HG03103 (cell line): ENCODE data around the gene BID.
"Not testable (repeated sequence)": the region's sequence is repeated elsewhere in the genome, so short reads cannot be mapped to it uniquely, and the experiment has no call there.

ENCODE experiments used
- ATAC-seq: cut with Tn5 transposase; IDR thresholded peaks from one replicate; pipeline ENCODE4 v1.9.1; 2021; ENCODE audit warnings: low read depth; ENCODE audit not compliant: unreplicated experiment

Gene BID

DNA sequence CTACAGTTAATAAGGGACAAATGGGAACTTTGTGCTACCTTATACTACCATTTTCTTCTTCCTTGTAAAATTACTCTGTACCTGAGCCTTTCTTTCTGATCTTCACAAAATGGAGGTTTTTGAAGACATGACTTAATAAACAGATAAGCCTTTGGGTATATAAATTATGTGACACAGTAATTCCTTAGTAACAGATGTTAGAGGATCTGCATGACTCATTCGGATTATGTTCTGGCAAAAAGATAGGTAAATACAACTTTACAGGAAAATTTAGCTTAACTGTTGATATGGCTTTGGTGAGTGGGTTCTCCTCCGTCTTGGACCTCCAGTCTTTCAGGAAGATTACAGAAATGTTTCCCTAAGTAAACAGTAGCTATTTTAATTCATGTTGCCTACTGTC, 61.8 kb downstream of the BID start:
- ATAC-seq = no peak

DNA sequence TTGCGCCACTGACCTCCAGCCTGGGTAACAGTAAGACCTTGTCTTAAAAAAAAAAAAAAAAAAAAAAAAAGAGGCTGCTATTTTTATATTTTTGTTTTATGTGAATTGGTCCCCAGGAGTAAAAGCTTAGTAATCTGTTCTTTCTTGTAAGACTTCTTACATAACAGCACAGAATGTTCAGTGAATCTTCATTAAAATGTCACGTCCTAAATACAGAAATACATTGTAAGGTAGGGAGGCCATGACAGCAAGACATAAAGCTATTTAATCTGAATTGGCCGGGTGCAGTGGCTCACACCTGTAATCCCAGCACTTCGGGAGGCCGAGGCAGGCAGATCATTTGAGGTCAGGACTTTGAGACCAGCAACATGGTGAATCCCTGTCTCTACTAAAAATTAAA, 64.2 kb downstream of the BID start:
- ATAC-seq = no peak

GRCh38 chr22:17707526-17707925, 66.7 kb downstream of the BID start:
- ATAC-seq = no peak

- no peak for ATAC-seq
Measured at GRCh38 chr22:17706947-17707346, 67.3 kb downstream of the BID start.

- ATAC-seq = peak; percentile 63
Measured at GRCh38 chr22:17705951-17706900, 68.0 kb downstream of the BID start.

GRCh38 chr22:17705546-17705945, 68.7 kb downstream of the BID start:
- ATAC-seq = no peak

DNA sequence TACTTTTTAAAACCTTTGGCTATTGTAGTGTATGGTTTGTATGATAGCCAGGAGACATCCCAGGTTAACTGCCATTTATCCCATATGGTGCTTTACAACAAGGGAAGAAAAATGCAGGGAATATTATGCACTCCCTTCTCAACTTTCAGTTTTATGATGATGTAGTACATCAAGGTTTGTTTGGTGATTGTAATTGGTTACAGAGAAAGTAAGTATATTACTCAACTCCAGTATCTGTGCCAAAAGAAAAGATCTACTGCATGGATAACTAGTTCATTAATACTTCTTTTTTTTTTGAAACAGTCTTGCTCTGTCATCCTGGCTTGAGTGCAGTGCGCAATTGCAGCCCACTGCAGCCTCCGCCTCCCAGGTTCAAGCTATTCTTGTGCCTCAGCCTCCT, 70.5 kb downstream of the BID start:
- no peak for ATAC-seq

GRCh38 chr22:17700778-17701177, 73.5 kb downstream of the BID start:
- ATAC-seq = no peak

GRCh38 chr22:17699696-17700340, 74.5 kb downstream of the BID start:
- no peak for ATAC-seq

DNA sequence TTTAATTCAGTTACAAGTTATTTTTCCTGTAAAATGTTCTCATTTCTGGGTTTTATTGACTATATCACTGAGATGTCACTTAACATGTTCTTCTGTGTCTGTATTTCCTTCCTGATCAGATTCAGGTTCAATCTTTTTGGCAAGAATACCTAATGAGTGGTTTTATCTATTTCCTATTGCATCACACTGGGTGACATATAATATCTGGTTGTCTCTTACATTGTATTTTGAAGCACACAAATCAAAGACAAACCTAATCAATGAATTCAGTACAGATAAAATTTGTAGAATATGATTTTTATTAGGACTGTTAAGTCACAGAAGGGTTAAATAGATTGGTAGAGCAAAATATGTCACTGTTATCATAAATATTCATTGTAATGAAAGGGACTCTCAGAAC, 75.3 kb downstream of the BID start:
- no peak for ATAC-seq

- ATAC-seq = not testable (repeated sequence)
Measured at GRCh38 chr22:17698276-17698675, 76.0 kb downstream of the BID start.

DNA sequence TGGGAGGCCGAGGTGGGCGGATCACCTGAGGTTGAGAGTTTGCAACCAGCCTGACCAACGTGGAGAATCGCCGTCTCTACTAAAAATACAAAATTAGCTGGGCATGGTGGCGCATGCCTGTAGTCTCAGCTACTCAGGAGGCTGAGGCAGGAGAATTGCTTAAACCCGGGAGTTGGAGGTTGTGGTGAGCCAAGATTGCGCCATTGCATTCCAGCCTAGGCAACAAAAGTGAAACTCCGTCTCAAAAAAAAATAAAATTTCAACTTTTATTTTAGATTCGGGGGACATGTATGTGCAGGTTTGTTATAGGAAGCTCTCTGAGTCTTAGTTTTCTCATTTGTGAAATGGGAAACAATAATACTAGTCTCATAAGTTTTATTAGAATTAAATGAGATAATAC, 77.1 kb downstream of the BID start:
- not testable (repeated sequence) for ATAC-seq

- no peak for ATAC-seq
Measured at GRCh38 chr22:17695986-17696385, 78.3 kb downstream of the BID start.

DNA sequence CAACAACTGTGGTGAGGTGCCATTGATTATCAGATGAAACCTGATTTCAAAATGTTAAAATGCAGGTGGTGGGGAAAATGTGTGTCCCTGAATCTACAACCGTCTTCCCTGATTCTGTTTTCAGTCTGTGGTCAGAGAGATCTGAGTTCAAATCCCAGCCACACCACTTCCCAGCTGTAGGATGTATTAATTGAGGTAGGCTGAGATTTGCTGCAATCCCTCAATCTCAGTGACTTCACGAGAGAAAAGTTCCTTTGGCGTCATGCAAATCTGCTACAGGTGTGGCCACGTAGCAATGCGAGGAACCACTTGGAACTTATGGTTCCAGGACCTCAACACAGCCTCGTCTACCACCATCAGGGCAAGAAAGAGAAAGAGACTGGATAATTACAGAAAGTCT, 79.5 kb downstream of the BID start:
- ATAC-seq = no peak

DNA sequence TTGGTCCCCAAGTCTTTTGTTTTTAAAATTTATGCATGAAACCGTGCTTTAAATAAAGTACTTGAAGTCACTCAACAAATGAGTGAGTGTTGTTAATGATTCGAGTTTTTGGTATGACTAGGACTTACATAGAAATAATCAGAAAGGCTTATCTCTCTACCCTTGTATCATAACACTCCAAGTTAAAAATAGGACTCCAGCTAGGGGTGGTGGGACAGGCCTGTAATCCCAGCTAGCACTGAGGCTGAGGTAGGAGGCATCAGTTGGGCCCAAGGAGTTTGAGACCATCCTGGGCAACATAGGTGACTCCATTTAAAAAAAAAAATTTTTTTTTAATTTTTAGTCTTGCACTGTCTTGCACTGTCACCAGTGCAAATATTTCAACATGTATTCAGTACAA, 80.1 kb downstream of the BID start:
- no peak for ATAC-seq

DNA sequence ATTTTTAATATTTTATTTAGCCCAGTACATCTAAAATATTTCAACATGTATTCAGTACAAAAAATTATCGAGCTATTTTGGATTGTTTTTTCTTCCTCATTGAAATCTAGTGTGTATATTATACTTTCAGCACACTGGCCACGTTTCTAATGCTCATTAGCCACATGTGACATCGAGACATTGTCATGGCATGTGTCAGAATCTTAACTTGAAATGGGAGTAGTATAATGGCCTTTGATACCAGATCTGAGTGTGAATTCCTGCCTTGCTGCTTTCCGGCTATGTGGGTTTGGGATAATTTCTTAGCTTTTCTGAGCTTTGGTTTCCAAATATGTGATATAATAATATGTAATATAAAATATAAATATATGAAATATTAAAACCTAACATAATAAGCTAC, 81.4 kb downstream of the BID start:
- ATAC-seq = no peak

DNA sequence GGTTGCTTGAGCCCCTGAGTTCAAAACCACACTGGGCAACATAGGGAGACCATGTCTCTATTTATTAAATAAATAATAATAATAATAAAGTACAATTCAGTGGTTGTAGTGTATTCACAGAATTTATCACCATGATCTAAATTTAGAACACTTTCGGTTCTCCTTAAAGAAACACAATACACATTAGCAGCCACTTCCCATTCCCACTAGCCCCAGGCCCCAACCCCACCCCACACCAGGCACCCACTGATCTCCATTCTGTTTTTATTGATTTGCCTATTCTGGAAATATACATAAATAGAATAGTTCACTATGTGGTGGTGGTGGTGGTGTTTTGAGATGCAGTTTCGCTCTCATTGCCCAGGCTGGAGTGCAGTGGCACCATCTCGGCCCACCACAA, 90.0 kb downstream of the BID start:
- no peak for ATAC-seq
